DMS114 treated with DMSO at 0.1 percent for 48 hours (cell line): ENCODE results near the gene SIM2.

Source experiments
- DNase-seq: peaks from one replicate; lab custom pipeline; 2025; ENCODE audit not compliant: unreplicated experiment; lab: John Stamatoyannopoulos, UW

SIM2 gene

GRCh38 chr21:36699546-36700294, 805 bp downstream of the SIM2 start:
- DNase-seq = no peak

GRCh38 chr21:36700295-36700970, 1.5 kb downstream of the SIM2 start:
- no peak for DNase-seq

GRCh38 chr21:36700971-36701755, 2.2 kb downstream of the SIM2 start:
- peak; percentile 9 for DNase-seq

- DNase-seq = no peak
These were observed 3.1 kb downstream of the SIM2 start for GRCh38 chr21:36701756-36702621.

GRCh38 chr21:36702622-36702968, 3.7 kb downstream of the SIM2 start:
- DNase-seq = no peak

- DNase-seq = no peak
These were observed 4.2 kb downstream of the SIM2 start for GRCh38 chr21:36703123-36703522.

- no peak for DNase-seq
These were observed 4.8 kb downstream of the SIM2 start for GRCh38 chr21:36703626-36704280.

GRCh38 chr21:36704281-36704957, 5.5 kb downstream of the SIM2 start:
- no peak for DNase-seq

GRCh38 chr21:36704958-36705678, 6.2 kb downstream of the SIM2 start:
- no peak for DNase-seq

- DNase-seq = no peak
These were observed 7.0 kb downstream of the SIM2 start for GRCh38 chr21:36705679-36706481.

- no peak for DNase-seq
These were observed 7.6 kb downstream of the SIM2 start for GRCh38 chr21:36706482-36706852.

GRCh38 chr21:36706951-36707762, 8.2 kb downstream of the SIM2 start:
- DNase-seq = no peak

- DNase-seq = no peak
These were observed 8.9 kb downstream of the SIM2 start for GRCh38 chr21:36707763-36708285.

- no peak for DNase-seq
These were observed 9.5 kb downstream of the SIM2 start for GRCh38 chr21:36708286-36709029.

- no peak for DNase-seq
These were observed 10.3 kb downstream of the SIM2 start for GRCh38 chr21:36709030-36709867.
